OCI-LY7 (cell line): Measurements from ENCODE around the gene CHML.

Experiments
- EZH2phosphoT487 ChIP-seq: fragments of 200-600 bp; sonication (generic); IDR thresholded peaks from 2 replicates; pipeline ENCODE4 v1.6.1; 2018; ENCODE audit warnings: low read depth, borderline replicate concordance, mild to moderate bottlenecking, mixed run types, antibody characterized with exemption, low read length, moderate library complexity, mixed read lengths
- TF ChIP-seq, protein P1 (sequence below): fragments of 200-600 bp; sonication (generic); conservative IDR thresholded peaks from 2 replicates; pipeline ENCODE4 v1.5.1; 2014; ENCODE audit warnings: mild to moderate bottlenecking, antibody characterized with exemption, low read length, moderate library complexity, mixed read lengths

GRCh38 chr1:241630005-241630404, 10.2 kb downstream of the CHML start:
- TF ChIP-seq, protein P1, sequence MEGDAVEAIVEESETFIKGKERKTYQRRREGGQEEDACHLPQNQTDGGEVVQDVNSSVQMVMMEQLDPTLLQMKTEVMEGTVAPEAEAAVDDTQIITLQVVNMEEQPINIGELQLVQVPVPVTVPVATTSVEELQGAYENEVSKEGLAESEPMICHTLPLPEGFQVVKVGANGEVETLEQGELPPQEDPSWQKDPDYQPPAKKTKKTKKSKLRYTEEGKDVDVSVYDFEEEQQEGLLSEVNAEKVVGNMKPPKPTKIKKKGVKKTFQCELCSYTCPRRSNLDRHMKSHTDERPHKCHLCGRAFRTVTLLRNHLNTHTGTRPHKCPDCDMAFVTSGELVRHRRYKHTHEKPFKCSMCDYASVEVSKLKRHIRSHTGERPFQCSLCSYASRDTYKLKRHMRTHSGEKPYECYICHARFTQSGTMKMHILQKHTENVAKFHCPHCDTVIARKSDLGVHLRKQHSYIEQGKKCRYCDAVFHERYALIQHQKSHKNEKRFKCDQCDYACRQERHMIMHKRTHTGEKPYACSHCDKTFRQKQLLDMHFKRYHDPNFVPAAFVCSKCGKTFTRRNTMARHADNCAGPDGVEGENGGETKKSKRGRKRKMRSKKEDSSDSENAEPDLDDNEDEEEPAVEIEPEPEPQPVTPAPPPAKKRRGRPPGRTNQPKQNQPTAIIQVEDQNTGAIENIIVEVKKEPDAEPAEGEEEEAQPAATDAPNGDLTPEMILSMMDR: no peak
- TF ChIP-seq EZH2phosphoT487: no peak
